ENCODE data around the gene GULP1.

DNA sequence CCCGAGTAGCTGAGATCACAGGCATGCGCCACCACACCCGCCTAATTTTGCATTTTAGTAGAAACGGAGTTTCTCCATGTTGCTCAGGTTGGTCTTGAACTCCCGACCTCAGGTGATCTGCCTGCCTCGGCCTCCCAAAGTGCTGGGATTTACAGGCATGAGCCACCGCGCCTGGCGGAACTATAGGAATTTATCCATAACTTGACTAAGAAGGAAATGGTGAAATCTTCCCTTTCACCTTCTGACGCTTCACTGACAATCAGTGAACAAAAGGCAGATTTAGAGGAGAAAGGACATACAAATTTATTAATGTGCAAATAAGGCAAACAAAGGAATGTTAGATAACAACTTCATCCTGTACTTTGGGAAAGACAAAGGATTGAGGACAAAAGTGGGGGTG lies 15.4 kb upstream of the GULP1 start:
- TF ChIP-seq CTCF (IDR thresholded peaks at IDR 0.05) (no peak), POLR2A (IDR thresholded peaks at IDR 0.05) (no peak)
